ENCODE measurements around the gene KPNB1. TPM values are rescaled to one million over a fixed set of nuclear protein-coding genes. Genes with fewer than 3 reads are reported as not detected.

KPNB1 gene
- total RNA-seq, 1 donor from 2014 or later, result 301 TPM

Other genes starting within 250 kb of the KPNB1 start
- 130 and 139 TPM in 2 replicates for gene NPEPPS, start 118.8 kb upstream of the KPNB1 start, total RNA-seq
- gene TBKBP1, start 44.2 kb downstream of the KPNB1 start, total RNA-seq, result 16.5 and 17.4 TPM in 2 replicates
- gene TBX21, start 83.3 kb downstream of the KPNB1 start, total RNA-seq, result not detected in 2 replicates
- gene OSBPL7, start 171.9 kb downstream of the KPNB1 start, total RNA-seq, result 16.8 and 18.0 TPM in 2 replicates
- 41.0 and 41.8 TPM in 2 replicates for gene MRPL10, start 181.6 kb downstream of the KPNB1 start, total RNA-seq
- 0.54 and 0.84 TPM in 2 replicates for gene LRRC46, start 181.8 kb downstream of the KPNB1 start, total RNA-seq
- gene SCRN2, start 191.4 kb downstream of the KPNB1 start, total RNA-seq, result 25.4 and 25.6 TPM in 2 replicates
- gene SP6, start 201.2 kb downstream of the KPNB1 start, total RNA-seq, result 0.16 TPM in 1 of 2 replicates, not detected in the other
- 19.9 and 20.7 TPM in 2 replicates for gene SP2, start 246.3 kb downstream of the KPNB1 start, total RNA-seq

Measured in osteocyte (in vitro differentiated cells).